SK-N-SH treated with all-trans-retinoic acid at 6 μM for 48 hours (cell line): ENCODE results near the gene TTC7B.
A peak's percentile ranks its signal among the peaks of the same experiment; 100 is the strongest.

ENCODE experiments used
- ATAC-seq: fragments of 200-7000 bp; cut with Tn5 transposase; 3 replicates; pipeline ENCODE4 v1.9.1; 2020; ENCODE audit warnings: mild to moderate bottlenecking, moderate library complexity
- BACH2 ChIP-seq: fragments of 250-450 bp; sonication (Bioruptor Pico); IDR thresholded peaks from 2 replicates; pipeline ENCODE4 v1.9.0; 2021; ENCODE audit warnings: mild to moderate bottlenecking, borderline replicate concordance
- CSDC2 ChIP-seq: fragments of 250-450 bp; sonication (Bioruptor Pico); IDR thresholded peaks from 2 replicates; pipeline ENCODE4 v1.5.0; 2020; ENCODE audit warnings: mild to moderate bottlenecking, moderate library complexity
- ESRRG ChIP-seq: fragments of 250-450 bp; sonication (Bioruptor Pico); IDR thresholded peaks from 2 replicates; pipeline ENCODE4 v1.6.1; 2021; ENCODE audit warnings: mild to moderate bottlenecking
- GLIS3 ChIP-seq: fragments of 250-450 bp; sonication (Bioruptor Pico); IDR thresholded peaks from 2 replicates; pipeline ENCODE4 v1.5.0; 2020; ENCODE audit warnings: mild to moderate bottlenecking, moderate library complexity
- ISL1 ChIP-seq: fragments of 250-450 bp; sonication (Bioruptor Pico); IDR thresholded peaks from 2 replicates; pipeline ENCODE4 v2.1.2; 2022; ENCODE audit warnings: mild to moderate bottlenecking, moderate library complexity
- OSR1 ChIP-seq: fragments of 250-450 bp; sonication (Bioruptor Pico); IDR thresholded peaks from 2 replicates; pipeline ENCODE4 v1.8.0; 2022; ENCODE audit warnings: moderate library complexity, mild to moderate bottlenecking, inconsistent platforms
- PPARA ChIP-seq: fragments of 250-450 bp; sonication (Bioruptor Pico); IDR thresholded peaks from 2 replicates; pipeline ENCODE4 v1.5.0; 2020; ENCODE audit warnings: mild to moderate bottlenecking, borderline replicate concordance
- RARB ChIP-seq: fragments of 250-450 bp; sonication (Bioruptor Pico); IDR thresholded peaks from 2 replicates; pipeline ENCODE4 v1.8.0; 2021; ENCODE audit warnings: mild to moderate bottlenecking, moderate library complexity
- SNAI2 ChIP-seq: fragments of 250-450 bp; sonication (Bioruptor Pico); IDR thresholded peaks from 2 replicates; pipeline ENCODE4 v1.5.0; 2020; ENCODE audit warnings: mild to moderate bottlenecking, moderate library complexity
- TCF4 ChIP-seq: fragments of 250-450 bp; sonication (Bioruptor Pico); IDR thresholded peaks from 2 replicates; pipeline ENCODE4 v1.8.0; 2021; ENCODE audit warnings: mild to moderate bottlenecking, moderate library complexity, borderline replicate concordance
- TOX ChIP-seq: fragments of 250-450 bp; sonication (Bioruptor Pico); IDR thresholded peaks from 2 replicates; pipeline ENCODE4 v1.8.0; 2021; ENCODE audit warnings: mild to moderate bottlenecking, moderate library complexity, borderline replicate concordance
- ZFP3 ChIP-seq: fragments of 250-450 bp; sonication (Bioruptor Pico); IDR thresholded peaks from 2 replicates; pipeline ENCODE4 v1.5.0; 2020; ENCODE audit warnings: mild to moderate bottlenecking, moderate library complexity
- ZNF565 ChIP-seq: fragments of 450-650 bp; formaldehyde crosslinking; conservative IDR thresholded peaks from 2 replicates; pipeline ENCODE4 v1.5.0; 2020; ENCODE audit warnings: low read depth, mild to moderate bottlenecking, moderate library complexity
- ZNF70 ChIP-seq: fragments of 450-650 bp; formaldehyde crosslinking; IDR thresholded peaks from 2 replicates; pipeline ENCODE4 v1.5.0; 2020; ENCODE audit warnings: mild to moderate bottlenecking, moderate library complexity
- ZNF8 ChIP-seq: fragments of 450-650 bp; formaldehyde crosslinking; IDR thresholded peaks from 2 replicates; pipeline ENCODE4 v1.5.0; 2020; ENCODE audit warnings: mild to moderate bottlenecking, moderate library complexity
- TF ChIP-seq, protein P1 (sequence below): fragments of 250-450 bp; sonication (Bioruptor Pico); IDR thresholded peaks from 2 replicates; pipeline ENCODE4 v1.8.0; 2021; ENCODE audit warnings: low read depth, mild to moderate bottlenecking, moderate library complexity, borderline replicate concordance
- TF ChIP-seq, protein P2 (sequence below): fragments of 250-450 bp; sonication (Bioruptor Pico); IDR thresholded peaks from 2 replicates; pipeline ENCODE4 v1.5.0; 2020; ENCODE audit warnings: mild to moderate bottlenecking, moderate library complexity
- TF ChIP-seq, protein P3 (sequence below): fragments of 250-450 bp; sonication (Bioruptor Pico); IDR thresholded peaks from 2 replicates; pipeline ENCODE4 v1.5.1; 2021; ENCODE audit warnings: mild to moderate bottlenecking, moderate library complexity
- TF ChIP-seq, protein P4 (sequence below): fragments of 250-450 bp; sonication (Bioruptor Pico); IDR thresholded peaks from 2 replicates; pipeline ENCODE4 v1.5.1; 2020; ENCODE audit warnings: low read depth, mild to moderate bottlenecking, moderate library complexity
- TF ChIP-seq, protein P5 (sequence below): fragments of 250-450 bp; sonication (Bioruptor Pico); IDR thresholded peaks from 2 replicates; pipeline ENCODE4 v1.8.0; 2020; ENCODE audit warnings: mild to moderate bottlenecking, moderate library complexity, borderline replicate concordance

TTC7B gene

DNA sequence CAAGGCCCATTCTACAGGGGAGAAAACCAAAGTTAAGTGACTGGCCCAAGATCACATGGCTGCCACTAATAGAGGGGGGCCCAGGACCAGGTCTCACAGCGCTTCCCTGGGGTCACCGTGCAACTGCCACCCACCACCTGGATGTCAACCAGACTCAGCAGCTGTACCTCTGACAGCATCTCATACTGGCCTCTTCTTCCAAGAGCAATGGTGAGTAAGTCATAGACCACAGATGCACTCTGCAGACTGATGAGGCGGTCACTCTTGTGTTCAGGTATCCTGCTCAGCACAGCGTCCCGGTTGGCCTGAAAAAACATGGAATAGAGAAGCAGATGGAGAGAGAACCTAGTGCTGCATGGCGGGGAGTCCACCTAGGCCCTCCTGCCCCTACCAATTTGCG lies 139.9 kb downstream of the TTC7B start:
- ATAC-seq, result 0 out of 3 replicates have a peak, but pooled peaks have one; percentile 5
- TF ChIP-seq SNAI2 (CRISPR knock-in tag) (no peak), TOX (CRISPR knock-in tag) (no peak), ZNF70 (CRISPR knock-in tag) (no peak), ZNF565 (CRISPR knock-in tag) (no peak)

DNA sequence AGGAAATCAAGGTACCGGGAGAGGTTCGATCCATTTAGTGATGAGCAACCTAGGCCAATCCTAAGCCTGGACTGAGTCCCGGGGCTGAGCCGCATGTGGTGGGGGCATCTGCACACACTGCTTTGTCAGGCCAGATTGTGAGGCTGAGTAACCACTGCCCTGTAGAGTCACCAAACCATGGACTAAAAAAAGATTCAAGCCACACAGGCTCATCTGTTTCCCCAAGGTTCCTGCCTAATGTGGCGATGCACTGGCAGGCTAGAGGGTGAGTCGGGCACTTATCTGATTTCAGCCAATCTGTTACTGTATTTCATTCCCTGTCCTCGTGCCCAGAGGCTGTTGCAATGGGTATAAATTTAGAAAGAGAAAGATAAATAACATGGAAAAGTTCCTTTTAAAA lies 140.8 kb downstream of the TTC7B start:
- peak; percentile 78 for ATAC-seq
- no peak for TF ChIP-seq GLIS3
- TF ChIP-seq PPARA (CRISPR knock-in tag), result no peak
- TF ChIP-seq ZFP3, result 0 out of 2 replicates have a peak, but pooled peaks have one; percentile 16
- no peak for TF ChIP-seq CSDC2 (CRISPR knock-in tag)
- no peak for TF ChIP-seq ESRRG (CRISPR knock-in tag)
- TF ChIP-seq SNAI2 (CRISPR knock-in tag), result no peak
- TF ChIP-seq ISL1, result peak; percentile 42; the same call in 1 of the 2 replicates
- TF ChIP-seq ZNF565 (CRISPR knock-in tag), result no peak
- no peak for TF ChIP-seq TCF4 (CRISPR knock-in tag)
- TF ChIP-seq BACH2 (CRISPR knock-in tag), result no peak
- TF ChIP-seq ZNF70 (CRISPR knock-in tag), result no peak
- TF ChIP-seq, protein P1, sequence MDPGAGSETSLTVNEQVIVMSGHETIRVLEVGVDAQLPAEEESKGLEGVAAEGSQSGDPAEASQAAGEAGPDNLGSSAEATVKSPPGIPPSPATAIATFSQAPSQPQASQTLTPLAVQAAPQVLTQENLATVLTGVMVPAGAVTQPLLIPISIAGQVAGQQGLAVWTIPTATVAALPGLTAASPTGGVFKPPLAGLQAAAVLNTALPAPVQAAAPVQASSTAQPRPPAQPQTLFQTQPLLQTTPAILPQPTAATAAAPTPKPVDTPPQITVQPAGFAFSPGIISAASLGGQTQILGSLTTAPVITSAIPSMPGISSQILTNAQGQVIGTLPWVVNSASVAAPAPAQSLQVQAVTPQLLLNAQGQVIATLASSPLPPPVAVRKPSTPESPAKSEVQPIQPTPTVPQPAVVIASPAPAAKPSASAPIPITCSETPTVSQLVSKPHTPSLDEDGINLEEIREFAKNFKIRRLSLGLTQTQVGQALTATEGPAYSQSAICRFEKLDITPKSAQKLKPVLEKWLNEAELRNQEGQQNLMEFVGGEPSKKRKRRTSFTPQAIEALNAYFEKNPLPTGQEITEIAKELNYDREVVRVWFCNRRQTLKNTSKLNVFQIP (CRISPR knock-in tag), result no peak
- TF ChIP-seq OSR1 (CRISPR knock-in tag), result no peak

DNA sequence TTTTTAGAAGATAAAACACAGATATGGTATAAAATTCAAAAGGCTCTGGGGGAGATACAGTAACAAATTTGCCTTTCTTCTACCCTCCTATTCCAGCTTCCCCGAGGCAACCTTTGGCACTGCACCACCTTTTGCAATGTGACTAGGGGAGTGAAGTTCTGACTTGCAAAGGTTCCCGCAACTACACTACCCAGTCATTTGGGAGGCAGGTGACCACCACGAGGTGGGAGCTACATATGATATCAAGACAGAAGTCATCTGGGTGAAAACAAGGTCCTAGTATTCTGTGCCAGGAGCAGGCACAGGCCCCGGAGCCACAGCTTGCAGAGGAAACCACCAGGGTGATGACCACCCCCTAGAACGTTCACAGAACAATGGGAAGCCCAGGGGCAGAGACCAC lies 141.5 kb downstream of the TTC7B start:
- TF ChIP-seq ZNF8 (CRISPR knock-in tag), result no peak
- TF ChIP-seq SNAI2 (CRISPR knock-in tag), result no peak
- TF ChIP-seq TCF4 (CRISPR knock-in tag), result no peak
- no peak for ATAC-seq

DNA sequence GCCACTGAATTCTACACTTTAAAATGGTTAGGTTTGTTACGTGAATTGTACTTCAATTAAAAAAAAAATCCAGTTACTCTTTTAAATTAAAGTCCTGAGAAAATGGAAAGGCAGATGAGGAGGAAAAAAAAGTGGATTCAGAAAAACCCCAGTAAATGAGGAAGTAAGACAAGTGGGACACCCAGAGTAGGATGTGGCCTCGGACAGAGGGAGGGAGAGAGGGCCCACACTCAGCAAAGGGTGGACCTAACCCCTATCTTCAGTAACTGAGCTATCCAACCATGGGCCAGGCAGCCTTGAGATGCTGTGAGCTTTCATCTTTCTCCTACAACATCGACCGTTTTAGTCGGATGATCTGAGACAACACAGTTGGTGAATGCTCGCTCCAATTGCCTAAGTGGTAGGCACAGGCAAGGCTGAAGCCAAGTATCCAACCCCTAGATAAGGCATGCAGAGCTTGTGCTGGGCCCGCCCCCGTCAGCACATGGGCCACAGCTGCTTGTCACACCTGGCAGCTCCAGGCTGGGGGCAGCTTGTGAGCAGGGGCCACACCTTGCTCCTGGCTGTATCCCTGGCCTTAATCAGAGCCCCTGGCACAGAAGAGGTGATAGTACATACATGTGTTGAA lies 142.1 kb downstream of the TTC7B start:
- ATAC-seq, result no peak
- TF ChIP-seq SNAI2 (CRISPR knock-in tag) (no peak), ZNF70 (CRISPR knock-in tag) (no peak), ZNF565 (CRISPR knock-in tag) (no peak), ZNF8 (CRISPR knock-in tag) (no peak), ISL1 (no peak), RARB (no peak), TCF4 (CRISPR knock-in tag) (no peak), ZFP3 (no peak), OSR1 (CRISPR knock-in tag) (no peak), PPARA (CRISPR knock-in tag) (no peak)
- TF ChIP-seq, protein P2, sequence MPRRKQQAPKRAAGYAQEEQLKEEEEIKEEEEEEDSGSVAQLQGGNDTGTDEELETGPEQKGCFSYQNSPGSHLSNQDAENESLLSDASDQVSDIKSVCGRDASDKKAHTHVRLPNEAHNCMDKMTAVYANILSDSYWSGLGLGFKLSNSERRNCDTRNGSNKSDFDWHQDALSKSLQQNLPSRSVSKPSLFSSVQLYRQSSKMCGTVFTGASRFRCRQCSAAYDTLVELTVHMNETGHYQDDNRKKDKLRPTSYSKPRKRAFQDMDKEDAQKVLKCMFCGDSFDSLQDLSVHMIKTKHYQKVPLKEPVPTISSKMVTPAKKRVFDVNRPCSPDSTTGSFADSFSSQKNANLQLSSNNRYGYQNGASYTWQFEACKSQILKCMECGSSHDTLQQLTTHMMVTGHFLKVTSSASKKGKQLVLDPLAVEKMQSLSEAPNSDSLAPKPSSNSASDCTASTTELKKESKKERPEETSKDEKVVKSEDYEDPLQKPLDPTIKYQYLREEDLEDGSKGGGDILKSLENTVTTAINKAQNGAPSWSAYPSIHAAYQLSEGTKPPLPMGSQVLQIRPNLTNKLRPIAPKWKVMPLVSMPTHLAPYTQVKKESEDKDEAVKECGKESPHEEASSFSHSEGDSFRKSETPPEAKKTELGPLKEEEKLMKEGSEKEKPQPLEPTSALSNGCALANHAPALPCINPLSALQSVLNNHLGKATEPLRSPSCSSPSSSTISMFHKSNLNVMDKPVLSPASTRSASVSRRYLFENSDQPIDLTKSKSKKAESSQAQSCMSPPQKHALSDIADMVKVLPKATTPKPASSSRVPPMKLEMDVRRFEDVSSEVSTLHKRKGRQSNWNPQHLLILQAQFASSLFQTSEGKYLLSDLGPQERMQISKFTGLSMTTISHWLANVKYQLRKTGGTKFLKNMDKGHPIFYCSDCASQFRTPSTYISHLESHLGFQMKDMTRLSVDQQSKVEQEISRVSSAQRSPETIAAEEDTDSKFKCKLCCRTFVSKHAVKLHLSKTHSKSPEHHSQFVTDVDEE (CRISPR knock-in tag), result no peak
- TF ChIP-seq, protein P3, sequence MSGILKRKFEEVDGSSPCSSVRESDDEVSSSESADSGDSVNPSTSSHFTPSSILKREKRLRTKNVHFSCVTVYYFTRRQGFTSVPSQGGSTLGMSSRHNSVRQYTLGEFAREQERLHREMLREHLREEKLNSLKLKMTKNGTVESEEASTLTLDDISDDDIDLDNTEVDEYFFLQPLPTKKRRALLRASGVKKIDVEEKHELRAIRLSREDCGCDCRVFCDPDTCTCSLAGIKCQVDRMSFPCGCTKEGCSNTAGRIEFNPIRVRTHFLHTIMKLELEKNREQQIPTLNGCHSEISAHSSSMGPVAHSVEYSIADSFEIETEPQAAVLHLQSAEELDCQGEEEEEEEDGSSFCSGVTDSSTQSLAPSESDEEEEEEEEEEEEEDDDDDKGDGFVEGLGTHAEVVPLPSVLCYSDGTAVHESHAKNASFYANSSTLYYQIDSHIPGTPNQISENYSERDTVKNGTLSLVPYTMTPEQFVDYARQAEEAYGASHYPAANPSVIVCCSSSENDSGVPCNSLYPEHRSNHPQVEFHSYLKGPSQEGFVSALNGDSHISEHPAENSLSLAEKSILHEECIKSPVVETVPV, result no peak
- TF ChIP-seq, protein P4, sequence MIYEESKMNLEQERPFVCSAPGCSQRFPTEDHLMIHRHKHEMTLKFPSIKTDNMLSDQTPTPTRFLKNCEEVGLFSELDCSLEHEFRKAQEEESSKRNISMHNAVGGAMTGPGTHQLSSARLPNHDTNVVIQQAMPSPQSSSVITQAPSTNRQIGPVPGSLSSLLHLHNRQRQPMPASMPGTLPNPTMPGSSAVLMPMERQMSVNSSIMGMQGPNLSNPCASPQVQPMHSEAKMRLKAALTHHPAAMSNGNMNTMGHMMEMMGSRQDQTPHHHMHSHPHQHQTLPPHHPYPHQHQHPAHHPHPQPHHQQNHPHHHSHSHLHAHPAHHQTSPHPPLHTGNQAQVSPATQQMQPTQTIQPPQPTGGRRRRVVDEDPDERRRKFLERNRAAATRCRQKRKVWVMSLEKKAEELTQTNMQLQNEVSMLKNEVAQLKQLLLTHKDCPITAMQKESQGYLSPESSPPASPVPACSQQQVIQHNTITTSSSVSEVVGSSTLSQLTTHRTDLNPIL, result no peak
- TF ChIP-seq, protein P1 (CRISPR knock-in tag), result no peak
- TF ChIP-seq, protein P5, sequence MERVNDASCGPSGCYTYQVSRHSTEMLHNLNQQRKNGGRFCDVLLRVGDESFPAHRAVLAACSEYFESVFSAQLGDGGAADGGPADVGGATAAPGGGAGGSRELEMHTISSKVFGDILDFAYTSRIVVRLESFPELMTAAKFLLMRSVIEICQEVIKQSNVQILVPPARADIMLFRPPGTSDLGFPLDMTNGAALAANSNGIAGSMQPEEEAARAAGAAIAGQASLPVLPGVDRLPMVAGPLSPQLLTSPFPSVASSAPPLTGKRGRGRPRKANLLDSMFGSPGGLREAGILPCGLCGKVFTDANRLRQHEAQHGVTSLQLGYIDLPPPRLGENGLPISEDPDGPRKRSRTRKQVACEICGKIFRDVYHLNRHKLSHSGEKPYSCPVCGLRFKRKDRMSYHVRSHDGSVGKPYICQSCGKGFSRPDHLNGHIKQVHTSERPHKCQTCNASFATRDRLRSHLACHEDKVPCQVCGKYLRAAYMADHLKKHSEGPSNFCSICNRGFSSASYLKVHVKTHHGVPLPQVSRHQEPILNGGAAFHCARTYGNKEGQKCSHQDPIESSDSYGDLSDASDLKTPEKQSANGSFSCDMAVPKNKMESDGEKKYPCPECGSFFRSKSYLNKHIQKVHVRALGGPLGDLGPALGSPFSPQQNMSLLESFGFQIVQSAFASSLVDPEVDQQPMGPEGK (CRISPR knock-in tag), result no peak
